Measurements from ENCODE around the gene PGD.

DNA sequence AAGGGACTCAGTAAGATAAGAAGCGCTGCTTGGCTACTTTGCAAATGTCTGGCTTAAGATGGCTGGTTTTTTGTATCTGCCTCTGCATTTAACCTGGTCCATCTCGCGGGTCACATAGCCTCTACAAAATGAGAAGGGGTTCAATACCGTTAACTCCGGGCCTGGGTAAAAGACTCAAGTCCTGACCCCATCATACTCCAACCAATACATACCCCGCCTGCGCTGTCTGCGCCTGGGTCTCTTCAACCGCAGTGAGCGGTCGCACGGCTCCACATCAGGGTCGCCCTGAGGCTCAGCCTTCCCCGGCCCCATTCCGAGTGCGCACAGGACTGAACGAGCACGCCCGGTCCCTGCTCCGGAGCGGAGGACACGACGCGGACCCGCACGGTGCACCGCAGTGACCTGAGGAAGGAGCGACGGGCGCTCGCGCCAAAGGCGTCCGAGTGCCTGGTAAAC lies 558 bp upstream of the PGD start:
- TF ChIP-seq, protein P1, sequence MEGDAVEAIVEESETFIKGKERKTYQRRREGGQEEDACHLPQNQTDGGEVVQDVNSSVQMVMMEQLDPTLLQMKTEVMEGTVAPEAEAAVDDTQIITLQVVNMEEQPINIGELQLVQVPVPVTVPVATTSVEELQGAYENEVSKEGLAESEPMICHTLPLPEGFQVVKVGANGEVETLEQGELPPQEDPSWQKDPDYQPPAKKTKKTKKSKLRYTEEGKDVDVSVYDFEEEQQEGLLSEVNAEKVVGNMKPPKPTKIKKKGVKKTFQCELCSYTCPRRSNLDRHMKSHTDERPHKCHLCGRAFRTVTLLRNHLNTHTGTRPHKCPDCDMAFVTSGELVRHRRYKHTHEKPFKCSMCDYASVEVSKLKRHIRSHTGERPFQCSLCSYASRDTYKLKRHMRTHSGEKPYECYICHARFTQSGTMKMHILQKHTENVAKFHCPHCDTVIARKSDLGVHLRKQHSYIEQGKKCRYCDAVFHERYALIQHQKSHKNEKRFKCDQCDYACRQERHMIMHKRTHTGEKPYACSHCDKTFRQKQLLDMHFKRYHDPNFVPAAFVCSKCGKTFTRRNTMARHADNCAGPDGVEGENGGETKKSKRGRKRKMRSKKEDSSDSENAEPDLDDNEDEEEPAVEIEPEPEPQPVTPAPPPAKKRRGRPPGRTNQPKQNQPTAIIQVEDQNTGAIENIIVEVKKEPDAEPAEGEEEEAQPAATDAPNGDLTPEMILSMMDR (conservative IDR thresholded peaks at IDR 0.05) = no peak
- no peak for TF ChIP-seq ZFX (IDR thresholded peaks at IDR 0.05)

All from C4-2B (cell line).